Measurements from ENCODE around the gene GABBR2.

DNA sequence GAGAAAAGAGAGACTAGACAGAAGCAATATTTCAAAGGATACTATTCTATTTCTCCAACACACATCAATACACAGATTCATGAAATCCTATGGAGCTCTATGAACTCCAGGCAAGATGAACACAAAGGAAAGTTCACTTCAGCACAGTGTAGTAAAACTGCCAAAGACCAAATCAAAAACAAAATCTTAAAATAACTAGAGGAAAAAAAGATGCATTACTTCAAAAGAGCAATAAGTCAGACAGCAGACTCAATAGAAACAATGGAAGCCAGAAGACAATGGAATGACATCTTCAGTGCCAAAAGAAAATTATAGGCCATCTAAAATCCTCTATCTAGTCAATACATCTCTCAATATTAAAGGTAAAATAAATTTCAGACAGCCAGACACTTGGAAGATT lies 248.0 kb downstream of the GABBR2 start:
- TF ChIP-seq TAF1 (IDR thresholded peaks at IDR 0.05; ENCODE audit: borderline replicate concordance, low read depth, low read length) (no peak), POLR2A (IDR thresholded peaks at IDR 0.05; ENCODE audit: low read depth, low read length) (no peak)

Data from GM12892 (cell line).